ENCODE data around the gene UBE2O.

GRCh38 chr17:76353599-76354316 is 99.2 kb downstream of the UBE2O start, which contains the start of gene PRPSAP1:
- TF ChIP-seq POLR2A (IDR thresholded peaks at IDR 0.05) (peak; percentile 61 to 75), EP300 (IDR thresholded peaks at IDR 0.05) (no peak), CTCF (IDR thresholded peaks at IDR 0.05) (peak in 3 of 4 experiments; percentile 27 to 42 (median 35))
